Heart right ventricle (tissue), 16 donors: ENCODE measurements around the gene EGFL7. TPM values are rescaled to one million over a fixed set of nuclear protein-coding genes. Genes with fewer than 3 reads are reported as not detected.
A peak's percentile ranks its signal among the peaks of the same experiment; 100 is the strongest.

ENCODE experiments used
- ATAC-seq, 8 donors: fragments of 200-7000 bp; cut with Tn5 transposase; one replicate each; pipeline ENCODE4 v1.9.1; 2020; ENCODE audit warnings: mild to moderate bottlenecking in 8 of 8, moderate library complexity in 8 of 8, moderate number of reproducible peaks in 1 of 8
- DNase-seq, 2 donors: peaks; one replicate each; pipeline ENCODE4 v3.0.0-alpha.2; 2020
- H3K27ac ChIP-seq, 10 donors: fragments of 200-600 bp; sonication (generic) in 2 of 10; one replicate each; pipeline versions ENCODE4 v1.5.0 to v1.8.0; 2020 to 2022; ENCODE audit warnings: mild to moderate bottlenecking in 3 of 10
- H3K27me3 ChIP-seq, 7 donors: fragments of 200-600 bp; one replicate each; pipeline ENCODE4 v1.8.0; 2021 to 2022; ENCODE audit warnings: mild to moderate bottlenecking in 2 of 7
- H3K36me3 ChIP-seq, 9 donors: fragments of 200-600 bp; sonication (generic) in 1 of 9; one replicate each; pipeline versions ENCODE4 v1.5.0 to v1.8.0; 2020 to 2022; ENCODE audit warnings: mild to moderate bottlenecking in 2 of 9
- H3K4me1 ChIP-seq, 9 donors: fragments of 200-600 bp; sonication (generic) in 1 of 9; one replicate each; pipeline versions ENCODE4 v1.5.0 to v1.8.0; 2020 to 2022; ENCODE audit warnings: mild to moderate bottlenecking in 4 of 9
- H3K4me3 ChIP-seq, 10 donors: fragments of 200-600 bp; sonication (generic) in 2 of 10; one replicate each; pipeline versions ENCODE4 v1.5.0 to v1.8.0; 2020 to 2022; ENCODE audit warnings: mild to moderate bottlenecking in 7 of 10, moderate library complexity in 2 of 10
- H3K9me3 ChIP-seq, 11 donors: fragments of 200-600 bp in 10 of 11; sonication (generic) in 2 of 11; one replicate each; pipeline versions ENCODE4 v1.5.0 to v1.8.0; 2013 to 2022; ENCODE audit warnings: mild to moderate bottlenecking in 2 of 11, control low read depth in 1 of 11, moderate library complexity in 1 of 11
- CTCF ChIP-seq, 9 donors: fragments of 200-600 bp; sonication (generic) in 2 of 9; IDR thresholded peaks; one replicate each; pipeline versions ENCODE4 v1.5.0 to v1.8.0; 2021 to 2022; ENCODE audit warnings: antibody characterized with exemption in 9 of 9, mild to moderate bottlenecking in 5 of 9, moderate library complexity in 1 of 9
- WGBS, 2 donors: extraction: QIAGEN DNeasy Blood & Tissue Kit; methylation state at CpG; one replicate each; pipeline ENCODE4 v1.1.7; 2013; ENCODE audit warnings: inconsistent platforms in 1 of 2; 5-methylcytosine and 5-hydroxymethylcytosine counted together
- intact Hi-C, 10 donors: fragments of 100-400 bp; cut with DNase I; formaldehyde crosslinking; loops; one replicate each; pipeline versions ENCODE4 v1.11.1 to v1.14.2; 2022
- polyA plus RNA-seq, 2 donors: library from polyadenylated mRNA; stranded (reverse); fragments of 200-250 nt; gene quantifications; one replicate each; pipeline ENCODE4 v1.2.3, GENCODE V29; 2013
- total RNA-seq, 10 donors: library from RNA; stranded (reverse); fragmentation: NEBNext Ultra II Directional in 3 of 10; extraction: Animal tissue kit (Norgen Biotek cat#: 25700) in 3 of 10; gene quantifications; one replicate each; pipeline versions ENCODE4 v1.2.1 to v1.2.4, GENCODE V29; 2021 to 2023
- donor health status: Arrhythmogenic right ventricular cardiomyopathy.
- donor health status: ischemic (EF 13 %, LVEDD 7.1; RV severe dilation, severe dysfunction).
- donor health status: healthy with polysubstance abuse.
- donor health status: DM: no; HTN: yes; CAD: no.
- donor health status: DM: no; HTN: no; CAD: no.
- donor health status: ischemic (EF 25% LVEDD 6.9; RV normal size, moderate dysfunction).
- donor health status: ischemic (EF 25% LVEDD 5.7; RV mildly dilated, moderate dysfunction).
- donor health status: healthy.
- donor health status: DM: yes; HTN: yes; CAD: no.
- donor health status: Ischemic cardiomyopathy.
- donor health status: ischemic (EF 35%, LVEDD 5.7; RV mildly dilated, moderate dysfunction).
- donor health status: nonischemic (EF 11% LVEDD 7.7; RV severe dilation, severe dysfunction).
- donor health status: DM: yes; HTN: yes; CAD: no.
- donor health status: PGD.
- donor health status: ischemic (EF 29% LVEDD 5.4; RV normal size, mild dysfunction).
- donor health status: nonischemic (EF 23%, LVEDD 6.1; RV moderate dilation, normal function).

EGFL7 gene
- total and polyA plus RNA-seq, 12 donors = 68.6 to 377 (median 101) TPM

GRCh38 chr9:136651860-136652259 lies 10.9 kb upstream of the EGFL7 start:
- TF ChIP-seq CTCF (IDR thresholded peaks at IDR 0.05) = no peak
- peaks cover 0 to 66% (median 42%) of the 10 kb centered on the region in 9 donors for H3K4me1 ChIP-seq
- H3K27me3 ChIP-seq = peaks cover 0 to 43% (median 0%) of the 10 kb centered on the region in 7 donors
- 96 to 97% methylated on average over 11 of the region's 11 CpGs for WGBS, 2 donors
- H3K9me3 ChIP-seq = no peaks in the 10 kb centered on the region
- ATAC-seq (no peak), DNase-seq (no peak)
- H3K4me3 ChIP-seq = no peak overlapping the region
- intact Hi-C loops = no loop called here
- H3K36me3 ChIP-seq = no peaks in the 10 kb centered on the region
- H3K27ac ChIP-seq = no peak overlapping the region

- intact Hi-C loops = no loop called here
- Histone ChIP-seq H3K27ac (peak overlapping the region; percentile 65 to 99 (median 96)), H3K4me3 (no peak overlapping the region), H3K4me1 (peaks cover 0 to 65% (median 44%) of the 10 kb centered on the region in 9 donors), H3K9me3 (no peaks in the 10 kb centered on the region), H3K27me3 (peaks cover 0 to 50% (median 0%) of the 10 kb centered on the region in 7 donors), H3K36me3 (no peaks in the 10 kb centered on the region)
- TF ChIP-seq CTCF (IDR thresholded peaks at IDR 0.05) = no peak
- 63% methylated on average over 43 of the region's 43 CpGs for WGBS, 2 donors
- ATAC-seq (no peak), DNase-seq (peak in 1 of 2 donors; percentile 8)
Measured at GRCh38 chr9:136653323-136654079, 9.2 kb upstream of the EGFL7 start.

GRCh38 chr9:136654820-136655535 lies 7.7 kb upstream of the EGFL7 start:
- peak in 2 of 8 donors; percentile 1 for ATAC-seq
- intact Hi-C loops = loop anchor here in 1 of 10 donors (5.0 kb wide), 1 partner anchor 57 kb away; the partner anchor contains the start of gene DIPK1B
- DNase-seq = peak in 1 of 2 donors; percentile 9
- H3K4me3 ChIP-seq = peak overlapping the region in 5 of 10 donors; percentile 9 to 76 (median 18)
- H3K36me3 ChIP-seq = no peaks in the 10 kb centered on the region
- peaks cover 0 to 60% (median 30%) of the 10 kb centered on the region in 9 donors for H3K4me1 ChIP-seq
- no peak for TF ChIP-seq CTCF (IDR thresholded peaks at IDR 0.05)
- no peaks in the 10 kb centered on the region for H3K9me3 ChIP-seq
- 67 to 70% methylated on average over 15 of the region's 15 CpGs for WGBS, 2 donors
- H3K27me3 ChIP-seq = peaks cover 0 to 65% (median 0%) of the 10 kb centered on the region in 7 donors
- H3K27ac ChIP-seq = peak overlapping the region; percentile 92 to 99 (median 96)

GRCh38 chr9:136655536-136656182 lies 7.1 kb upstream of the EGFL7 start:
- peak overlapping the region; percentile 92 to 99 (median 96) for H3K27ac ChIP-seq
- intact Hi-C loops = loop anchor here in 1 of 10 donors (1.0 to 5.0 kb wide), 2 partner anchors 9 to 57 kb away; partner anchors contain the start of gene DIPK1B
- peaks cover 0 to 63% (median 30%) of the 10 kb centered on the region in 9 donors for H3K4me1 ChIP-seq
- H3K27me3 ChIP-seq = peaks cover 0 to 72% (median 0%) of the 10 kb centered on the region in 7 donors
- DNase-seq (peak; percentile 73 to 92), ATAC-seq (peak; percentile 56 to 86 (median 81))
- H3K4me3 ChIP-seq = peak overlapping the region in 6 of 10 donors; percentile 74 to 83 (median 76)
- no peaks in the 10 kb centered on the region for H3K9me3 ChIP-seq
- TF ChIP-seq CTCF (IDR thresholded peaks at IDR 0.05) = no peak
- H3K36me3 ChIP-seq = no peaks in the 10 kb centered on the region
- WGBS, 2 donors = 47 to 54% methylated on average over 18 of the region's 18 CpGs
